ENCODE data around the gene SH2D2A. TPM values are rescaled to one million over a fixed set of nuclear protein-coding genes. Genes with fewer than 3 reads are reported as not detected.

Gene SH2D2A
- total and polyA plus RNA-seq, 2 of the 4 experiments (the other 2 are of a cell fraction): not detected

DNA sequence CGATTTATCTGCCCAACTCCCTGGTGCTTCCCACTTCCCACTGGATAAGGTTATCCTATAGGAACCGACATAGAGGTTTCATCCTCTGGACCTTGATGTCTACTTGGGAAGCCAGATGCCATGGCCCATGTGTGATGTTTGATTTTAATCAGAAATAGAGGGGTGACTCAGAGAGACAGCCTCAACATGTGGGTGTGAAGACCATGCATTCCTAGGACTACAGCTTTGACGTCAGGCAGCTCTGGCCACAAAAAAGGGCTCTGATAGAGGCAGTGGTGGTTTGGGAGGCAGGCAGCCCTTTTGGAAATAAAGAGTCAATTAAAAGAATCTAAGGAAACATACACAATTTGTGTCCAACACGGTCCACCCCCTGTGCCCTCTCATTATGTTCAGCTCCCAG lies 5.2 kb upstream of the SH2D2A start:
- TF ChIP-seq MAZ (IDR thresholded peaks at IDR 0.05; ENCODE audit: borderline replicate concordance, low read depth, low read length): no peak
- TF ChIP-seq, protein P1, sequence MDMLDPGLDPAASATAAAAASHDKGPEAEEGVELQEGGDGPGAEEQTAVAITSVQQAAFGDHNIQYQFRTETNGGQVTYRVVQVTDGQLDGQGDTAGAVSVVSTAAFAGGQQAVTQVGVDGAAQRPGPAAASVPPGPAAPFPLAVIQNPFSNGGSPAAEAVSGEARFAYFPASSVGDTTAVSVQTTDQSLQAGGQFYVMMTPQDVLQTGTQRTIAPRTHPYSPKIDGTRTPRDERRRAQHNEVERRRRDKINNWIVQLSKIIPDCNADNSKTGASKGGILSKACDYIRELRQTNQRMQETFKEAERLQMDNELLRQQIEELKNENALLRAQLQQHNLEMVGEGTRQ (IDR thresholded peaks at IDR 0.05; ENCODE audit: low read depth, low read length): no peak
- TF ChIP-seq MAFK (IDR thresholded peaks at IDR 0.05; ENCODE audit: low read depth, low read length): no peak
- 0 out of 2 replicates have a peak, but pooled peaks have one; percentile 27 for TF ChIP-seq FOS (IDR thresholded peaks at IDR 0.05; ENCODE audit: low read depth, low read length)
- TF ChIP-seq RAD21 (IDR thresholded peaks at IDR 0.05; ENCODE audit: low read length): no peak
- Histone ChIP-seq H2AK5ac (ENCODE audit: low read depth, low read length) (no peak overlapping the region), H2BK5ac (ENCODE audit: low read depth, low read length, poor library complexity, severe bottlenecking) (no peak overlapping the region), H3K9me1 (ENCODE audit: insufficient read depth, low read length) (no peaks in the 10 kb centered on the region), H3K56ac (ENCODE audit: extremely low read depth, insufficient read depth, low read length) (no peak overlapping the region), H3K4me2 (ENCODE audit: low read depth, low read length) (no peak overlapping the region), H2AK9ac (replicated peaks; ENCODE audit: low read depth, low read length, poor library complexity) (no peak overlapping the region), H4K20me1 (ENCODE audit: insufficient read depth, low read length) (no peaks in the 10 kb centered on the region), H3K18ac (ENCODE audit: low read depth, low read length) (no peak overlapping the region), H4K5ac (ENCODE audit: low read depth, low read length) (no peak overlapping the region), H3K27ac (ENCODE audit: insufficient read depth, low read length) (no peak overlapping the region), H3K9me3 (ENCODE audit: control insufficient read depth, insufficient read depth, low read length) (0 out of 2 replicates have a peak, but pooled peaks cover 2% of the 10 kb centered on the region), H4K8ac (ENCODE audit: low read depth in 2 of 2, low read length in 2 of 2) (no peak overlapping the region), H3K79me1 (ENCODE audit: low read depth in 1 of 2, low read length in 2 of 2) (no peaks in the 10 kb centered on the region), H3K36me3 (ENCODE audit: control insufficient read depth, insufficient read depth, low read length) (no peaks in the 10 kb centered on the region), H3K27me3 (ENCODE audit: control insufficient read depth, insufficient read depth, low read length) (peaks cover 37% of the 10 kb centered on the region), H3K4ac (ENCODE audit: low read depth, low read length) (no peak overlapping the region), H2BK20ac (ENCODE audit: low read depth, low read length) (no peak overlapping the region), H2BK120ac (ENCODE audit: low read depth, low read length) (no peak overlapping the region), H3K4me3 (ENCODE audit: insufficient read depth, low read depth, low read length) (no peak overlapping the region), H2AFZ (replicated peaks; ENCODE audit: low read length, poor library complexity) (no peak overlapping the region), H4K91ac (ENCODE audit: insufficient read depth, low read depth, low read length) (no peak overlapping the region), H3K14ac (replicated peaks; ENCODE audit: low read depth, low read length) (no peak overlapping the region), H3K4me1 (ENCODE audit: control insufficient read depth, insufficient read depth, low read length) (no peaks in the 10 kb centered on the region), H3K23ac (ENCODE audit: low read depth, low read length) (no peak overlapping the region), H3K9ac (ENCODE audit: low read depth, low read length) (no peak overlapping the region), H2BK15ac (ENCODE audit: low read depth, low read length) (no peak overlapping the region)
- POLR2A ChIA-PET (ENCODE audit: unreplicated experiment): no interaction called here
- WGBS, 2 experiments (ENCODE audit: extremely low coverage in 2 of 2, insufficient read length in 1 of 2): no CpG with 5 or more reads among the region's 4 CpGs
- DNase-seq (peak; percentile 68), ATAC-seq (ENCODE audit: low read depth) (peak; percentile 53; the same call in 1 of the 2 replicates)
- in situ Hi-C loops (cut with MboI; ENCODE audit: low sequenced_read_pairs) (no loop called here), intact Hi-C loops (cut with micrococcal nuclease) (no loop called here), dilution Hi-C loops (cut with HindIII; ENCODE audit: low sequenced_read_pairs, unreplicated experiment) (no loop called here)
- no TSS peak for BruUV-seq (replicated peaks)
- CTCF ChIA-PET: interaction anchor here (1.1 to 1.2 kb wide), 2 partner anchors 9 to 17 kb away, joined by 3 to 6 read pairs; no protein-coding TSS in a partner anchor
